Measurements from ENCODE around the gene GPALPP1. TPM values are rescaled to one million over a fixed set of nuclear protein-coding genes. Genes with fewer than 3 reads are reported as not detected.
"Not testable (repeated sequence)": the region's sequence is repeated elsewhere in the genome, so short reads cannot be mapped to it uniquely, and the experiment has no call there.

The GPALPP1 gene
- total RNA-seq, 4 donors from 2014 or later = 13.3 to 41.3 (median 21.7) TPM

- H3K4me1 ChIP-seq = no peaks in the 10 kb centered on the region
- DNase-seq = no peak
- TF ChIP-seq POLR2A (IDR thresholded peaks at IDR 0.05) (no peak), CTCF (IDR thresholded peaks at IDR 0.05) (no peak)
- H3K4me3 ChIP-seq = no peak overlapping the region
- H3K36me3 ChIP-seq = peaks cover 0 to 38% (median 0%) of the 10 kb centered on the region in 3 donors
- H3K27ac ChIP-seq = no peak overlapping the region
- no peaks in the 10 kb centered on the region for H3K27me3 ChIP-seq
- H3K9me3 ChIP-seq = no peaks in the 10 kb centered on the region
Observed at GRCh38 chr13:45015300-45015699, 26.0 kb downstream of the GPALPP1 start.

GRCh38 chr13:45016792-45017425, 27.6 kb downstream of the GPALPP1 start:
- H3K9me3 ChIP-seq = no peaks in the 10 kb centered on the region
- peaks cover 0 to 35% (median 0%) of the 10 kb centered on the region in 3 donors for H3K36me3 ChIP-seq
- TF ChIP-seq POLR2A (IDR thresholded peaks at IDR 0.05) = no peak
- TF ChIP-seq CTCF (IDR thresholded peaks at IDR 0.05) = no peak
- H3K27me3 ChIP-seq = no peaks in the 10 kb centered on the region
- no peak overlapping the region for H3K27ac ChIP-seq
- no peak for DNase-seq
- no peaks in the 10 kb centered on the region for H3K4me1 ChIP-seq
- H3K4me3 ChIP-seq = no peak overlapping the region

- H3K27me3 ChIP-seq, DNase-seq, H3K4me1 ChIP-seq: not testable (repeated sequence)
Observed at GRCh38 chr13:45019981-45020380, 30.6 kb downstream of the GPALPP1 start.

GRCh38 chr13:45021250-45021649, 31.9 kb downstream of the GPALPP1 start:
- no peak for TF ChIP-seq POLR2A (IDR thresholded peaks at IDR 0.05)
- H3K27me3 ChIP-seq = no peaks in the 10 kb centered on the region
- H3K4me1 ChIP-seq = no peaks in the 10 kb centered on the region
- no peak overlapping the region for H3K27ac ChIP-seq
- no peaks in the 10 kb centered on the region for H3K9me3 ChIP-seq
- H3K36me3 ChIP-seq = peaks cover 0 to 38% (median 0%) of the 10 kb centered on the region in 3 donors
- no peak overlapping the region for H3K4me3 ChIP-seq
- DNase-seq = no peak

More at GRCh38 chr13:45019981-45020380, 30.6 kb downstream of the GPALPP1 start:
- H3K27ac ChIP-seq, H3K4me3 ChIP-seq, H3K9me3 ChIP-seq: not testable (repeated sequence)
- peaks cover 0 to 49% (median 0%) of the 10 kb centered on the region in 3 donors for H3K36me3 ChIP-seq

- DNase-seq = no peak
- no peak for TF ChIP-seq CTCF (IDR thresholded peaks at IDR 0.05)
- no peak for TF ChIP-seq POLR2A (IDR thresholded peaks at IDR 0.05)
- Histone ChIP-seq H3K9me3 (no peaks in the 10 kb centered on the region), H3K4me1 (no peaks in the 10 kb centered on the region), H3K36me3 (peaks cover 0 to 31% (median 0%) of the 10 kb centered on the region in 3 donors), H3K27me3 (no peaks in the 10 kb centered on the region), H3K27ac (no peak overlapping the region), H3K4me3 (no peak overlapping the region)
Observed at GRCh38 chr13:45024847-45025246, 35.5 kb downstream of the GPALPP1 start.

- DNase-seq = no peak
- no peaks in the 10 kb centered on the region for H3K36me3 ChIP-seq
- TF ChIP-seq CTCF (IDR thresholded peaks at IDR 0.05) (no peak), POLR2A (IDR thresholded peaks at IDR 0.05) (no peak)
- H3K27ac ChIP-seq = no peak overlapping the region
- no peaks in the 10 kb centered on the region for H3K27me3 ChIP-seq
- no peak overlapping the region for H3K4me3 ChIP-seq
- H3K9me3 ChIP-seq = no peaks in the 10 kb centered on the region
- H3K4me1 ChIP-seq = no peaks in the 10 kb centered on the region
Observed at GRCh38 chr13:45034342-45034741, 45.0 kb downstream of the GPALPP1 start.

GRCh38 chr13:45036206-45036605, 46.9 kb downstream of the GPALPP1 start:
- Histone ChIP-seq H3K4me1 (no peaks in the 10 kb centered on the region), H3K4me3 (no peak overlapping the region), H3K36me3 (no peaks in the 10 kb centered on the region), H3K27ac (no peak overlapping the region), H3K27me3 (no peaks in the 10 kb centered on the region), H3K9me3 (no peaks in the 10 kb centered on the region)
- DNase-seq = no peak
- TF ChIP-seq POLR2A (IDR thresholded peaks at IDR 0.05) (no peak), CTCF (IDR thresholded peaks at IDR 0.05) (no peak)
